ENCODE results near the gene FGF14.

FGF14 gene

GRCh38 chr13:102233566-102234208, 168.2 kb downstream of the FGF14 start:
- TF ChIP-seq ZFX (IDR thresholded peaks at IDR 0.05; ENCODE audit: borderline replicate concordance) = no peak
- TF ChIP-seq, protein P1, sequence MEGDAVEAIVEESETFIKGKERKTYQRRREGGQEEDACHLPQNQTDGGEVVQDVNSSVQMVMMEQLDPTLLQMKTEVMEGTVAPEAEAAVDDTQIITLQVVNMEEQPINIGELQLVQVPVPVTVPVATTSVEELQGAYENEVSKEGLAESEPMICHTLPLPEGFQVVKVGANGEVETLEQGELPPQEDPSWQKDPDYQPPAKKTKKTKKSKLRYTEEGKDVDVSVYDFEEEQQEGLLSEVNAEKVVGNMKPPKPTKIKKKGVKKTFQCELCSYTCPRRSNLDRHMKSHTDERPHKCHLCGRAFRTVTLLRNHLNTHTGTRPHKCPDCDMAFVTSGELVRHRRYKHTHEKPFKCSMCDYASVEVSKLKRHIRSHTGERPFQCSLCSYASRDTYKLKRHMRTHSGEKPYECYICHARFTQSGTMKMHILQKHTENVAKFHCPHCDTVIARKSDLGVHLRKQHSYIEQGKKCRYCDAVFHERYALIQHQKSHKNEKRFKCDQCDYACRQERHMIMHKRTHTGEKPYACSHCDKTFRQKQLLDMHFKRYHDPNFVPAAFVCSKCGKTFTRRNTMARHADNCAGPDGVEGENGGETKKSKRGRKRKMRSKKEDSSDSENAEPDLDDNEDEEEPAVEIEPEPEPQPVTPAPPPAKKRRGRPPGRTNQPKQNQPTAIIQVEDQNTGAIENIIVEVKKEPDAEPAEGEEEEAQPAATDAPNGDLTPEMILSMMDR (IDR thresholded peaks at IDR 0.05) = no peak
- no peak overlapping the region for H3K27ac ChIP-seq

GRCh38 chr13:102231479-102231878, 170.4 kb downstream of the FGF14 start:
- H3K27ac ChIP-seq = no peak overlapping the region
- no peak for TF ChIP-seq ZFX (IDR thresholded peaks at IDR 0.05; ENCODE audit: borderline replicate concordance)
- TF ChIP-seq, protein P1 (IDR thresholded peaks at IDR 0.05) = no peak

- no peak for TF ChIP-seq ZFX (IDR thresholded peaks at IDR 0.05; ENCODE audit: borderline replicate concordance)
- TF ChIP-seq, protein P1 (IDR thresholded peaks at IDR 0.05) = no peak
- H3K27ac ChIP-seq = no peak overlapping the region
These were observed 174.1 kb downstream of the FGF14 start for GRCh38 chr13:102227741-102228140.

- TF ChIP-seq, protein P1 (IDR thresholded peaks at IDR 0.05) = no peak
- TF ChIP-seq ZFX (IDR thresholded peaks at IDR 0.05; ENCODE audit: borderline replicate concordance) = no peak
- H3K27ac ChIP-seq = no peak overlapping the region
These were observed 175.3 kb downstream of the FGF14 start for GRCh38 chr13:102226591-102226990.

GRCh38 chr13:102225892-102226291, 176.0 kb downstream of the FGF14 start:
- TF ChIP-seq, protein P1 (IDR thresholded peaks at IDR 0.05) = no peak
- H3K27ac ChIP-seq = no peak overlapping the region

DNA sequence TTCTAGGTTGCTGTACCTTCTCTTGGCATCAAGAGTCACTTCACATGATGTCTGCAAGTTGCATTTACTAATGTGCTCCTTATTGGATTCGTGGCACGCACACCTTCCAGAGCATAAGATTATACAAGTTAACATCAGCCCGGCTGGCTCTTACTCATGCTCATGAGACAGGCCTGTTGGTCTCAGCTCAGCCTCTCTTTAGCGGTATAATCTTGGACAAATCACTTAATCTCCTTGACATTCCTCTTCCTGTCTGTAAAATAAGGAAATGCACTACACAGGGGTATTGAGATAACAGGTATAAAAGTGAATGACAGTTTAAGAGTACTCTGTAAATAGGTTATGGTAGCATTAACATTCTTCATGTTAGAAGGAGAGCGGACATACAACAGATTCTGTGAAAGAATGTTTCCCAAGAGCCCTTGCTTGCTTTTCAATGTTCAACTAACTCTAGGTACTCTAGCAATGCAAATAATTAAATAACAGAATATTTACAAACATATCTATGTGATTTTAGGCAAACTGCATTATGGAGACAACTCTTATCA, 181.1 kb downstream of the FGF14 start:
- H3K27ac ChIP-seq = no peak overlapping the region
- TF ChIP-seq ZFX (IDR thresholded peaks at IDR 0.05; ENCODE audit: borderline replicate concordance) = no peak
- TF ChIP-seq, protein P1 (IDR thresholded peaks at IDR 0.05) = no peak

DNA sequence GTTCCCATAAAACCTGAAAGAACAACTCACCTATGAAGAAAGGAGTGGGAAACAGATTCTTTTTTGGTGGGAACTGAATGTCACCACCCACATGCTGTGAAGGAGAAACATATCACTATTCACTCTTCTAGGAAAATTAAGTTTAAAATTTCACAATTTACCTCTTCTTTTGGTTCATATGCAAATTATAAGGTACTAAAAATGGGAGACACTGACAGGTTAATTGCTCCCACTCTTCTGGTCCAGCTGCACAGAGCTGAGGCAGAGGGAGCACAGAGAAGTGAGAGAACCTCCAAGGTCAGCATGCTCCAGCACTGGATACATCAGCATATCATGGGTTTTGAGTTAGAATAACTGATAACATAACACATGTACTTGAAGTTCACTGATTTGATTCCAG, 186.9 kb downstream of the FGF14 start:
- TF ChIP-seq, protein P1 (IDR thresholded peaks at IDR 0.05) = no peak
- no peak for TF ChIP-seq ZFX (IDR thresholded peaks at IDR 0.05; ENCODE audit: borderline replicate concordance)
- no peak overlapping the region for H3K27ac ChIP-seq

All from 22Rv1 (cell line).